GM21360 (cell line): ENCODE data around the gene NTN4.
"Not testable (repeated sequence)": the region's sequence is repeated elsewhere in the genome, so short reads cannot be mapped to it uniquely, and the experiment has no call there.

Experiments
- ATAC-seq: cut with Tn5 transposase; IDR thresholded peaks from one replicate; pipeline ENCODE4 v1.9.1; 2021; ENCODE audit warnings: mild to moderate bottlenecking, moderate library complexity; ENCODE audit not compliant: unreplicated experiment

NTN4 gene

GRCh38 chr12:95715177-95715576 lies 75.4 kb downstream of the NTN4 start:
- ATAC-seq = no peak

DNA sequence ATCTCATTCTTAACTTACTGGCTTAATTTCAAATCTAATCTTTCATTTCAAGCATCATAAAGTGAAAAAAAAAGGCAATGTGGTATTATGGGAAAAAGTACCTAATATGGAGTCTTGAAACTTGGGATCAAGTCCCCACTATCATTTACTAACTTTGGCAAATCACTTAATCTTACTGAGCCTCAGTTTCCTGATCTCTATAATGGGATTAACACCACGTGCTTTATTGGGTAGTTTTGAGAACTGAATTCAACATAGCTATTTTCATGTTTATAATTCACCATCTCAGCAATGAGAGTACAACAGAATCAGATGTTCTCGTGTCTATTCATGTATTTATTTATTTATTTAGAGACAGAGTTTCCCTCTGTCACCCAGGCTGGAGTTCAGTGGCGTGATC lies 78.3 kb downstream of the NTN4 start:
- ATAC-seq = no peak

DNA sequence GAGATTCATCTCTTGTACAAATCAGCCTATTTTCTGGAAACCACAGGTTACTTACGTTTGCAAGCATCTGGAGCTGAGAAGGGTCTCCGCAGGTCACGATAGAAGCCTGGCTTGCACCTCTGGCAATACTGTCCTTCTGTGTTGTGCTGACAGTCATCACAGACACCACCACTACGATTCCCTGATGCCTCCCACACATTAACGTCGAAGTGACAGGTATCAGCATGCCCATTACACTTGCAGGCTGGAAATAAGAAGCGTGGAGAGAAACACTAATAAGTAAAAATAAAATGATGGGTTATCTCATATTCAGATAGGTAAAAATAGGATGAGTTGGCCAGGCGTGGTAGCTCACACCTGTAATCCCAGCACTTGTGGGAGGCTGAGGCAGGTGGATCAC lies 80.2 kb downstream of the NTN4 start:
- ATAC-seq = no peak

DNA sequence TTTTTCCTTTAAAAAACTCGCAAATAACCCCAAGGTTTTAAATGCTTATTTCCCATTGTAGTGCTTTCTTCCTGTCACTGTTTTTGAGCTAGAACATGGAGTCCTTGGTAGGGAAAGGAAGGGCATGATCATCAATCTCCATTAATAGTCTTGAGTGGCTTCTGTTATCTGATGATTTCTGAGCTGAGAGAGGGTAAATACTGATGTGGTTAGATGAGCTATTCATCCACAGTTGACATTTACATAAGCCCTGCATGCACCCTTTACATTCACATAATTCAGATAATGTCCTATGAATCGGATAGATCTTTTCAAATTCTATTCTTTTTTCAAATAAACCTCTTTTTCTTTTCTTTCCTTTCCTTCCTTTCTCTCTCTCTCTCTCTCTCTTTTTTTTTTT lies 81.4 kb downstream of the NTN4 start:
- ATAC-seq = no peak

DNA sequence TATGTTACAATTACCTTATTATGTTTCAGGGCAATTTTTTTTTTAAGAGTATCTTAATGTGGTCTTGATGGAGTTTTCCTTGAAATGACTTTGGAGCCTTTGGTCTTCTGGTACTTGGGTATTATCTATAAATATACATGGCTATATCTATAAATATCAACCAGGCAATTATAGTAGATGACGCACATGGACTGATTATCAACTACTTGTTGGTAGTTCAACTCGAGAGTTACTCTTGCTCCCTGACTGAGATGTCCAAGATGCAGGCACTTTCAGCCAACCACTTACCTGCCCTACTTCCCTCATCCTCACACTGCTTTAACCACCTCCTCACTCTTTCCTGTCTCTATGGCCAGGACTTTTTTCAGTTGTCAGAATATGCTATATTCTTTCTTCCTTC lies 85.4 kb downstream of the NTN4 start:
- ATAC-seq = no peak

GRCh38 chr12:95703986-95704385 lies 86.6 kb downstream of the NTN4 start:
- no peak for ATAC-seq

DNA sequence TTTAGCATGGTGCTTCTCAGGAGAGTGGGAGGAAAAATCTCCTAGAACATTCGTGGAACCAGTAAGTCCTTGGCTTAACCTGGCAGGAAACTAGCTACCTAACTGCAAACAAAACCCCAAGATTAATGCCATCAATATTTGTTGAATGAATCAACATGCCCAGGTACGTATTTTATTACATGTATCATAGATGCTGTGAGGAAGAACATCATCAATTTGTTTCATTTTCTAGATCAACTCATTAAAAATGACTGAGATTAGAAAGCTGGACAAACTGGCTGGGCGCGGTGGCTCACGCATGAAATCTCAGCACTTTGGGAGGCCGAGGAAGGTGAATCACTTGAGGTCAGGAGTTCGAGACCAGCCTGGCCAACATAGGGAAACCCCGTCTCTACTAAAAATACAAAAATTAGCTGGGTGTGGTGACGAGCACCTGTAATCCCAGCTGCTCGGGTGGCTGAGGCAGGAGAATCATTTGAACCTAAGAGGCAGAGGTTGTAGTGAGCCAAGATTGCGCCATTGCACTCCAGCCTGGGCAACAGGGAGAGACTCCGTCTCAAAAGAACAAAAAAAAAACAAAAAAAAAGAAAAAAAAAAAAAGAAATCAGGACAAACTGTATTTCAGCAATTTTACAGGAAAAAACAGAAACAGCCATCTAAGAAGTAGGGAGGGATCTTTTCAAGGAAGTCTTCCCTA lies 88.7 kb downstream of the NTN4 start:
- ATAC-seq = no peak

DNA sequence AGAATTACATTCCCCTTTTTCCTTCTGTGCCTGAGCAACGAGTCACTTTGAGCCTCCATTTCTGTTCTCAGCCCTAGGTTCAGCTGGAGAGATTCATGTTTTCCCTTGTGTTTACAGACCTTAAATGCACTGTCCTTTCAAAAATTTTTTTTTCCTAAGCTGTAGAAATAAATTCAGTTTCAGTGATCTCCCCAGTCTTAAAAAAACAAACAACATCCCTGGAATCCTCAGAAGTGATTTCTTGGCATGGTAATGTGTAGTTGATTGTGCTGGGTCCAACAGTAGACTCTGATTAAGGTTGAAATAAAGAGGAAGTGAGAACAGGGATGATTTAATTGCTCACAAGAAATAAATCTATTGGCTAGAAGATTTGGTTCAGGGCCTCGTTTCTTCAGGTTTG lies 89.3 kb downstream of the NTN4 start:
- ATAC-seq = no peak

- ATAC-seq = peak; percentile 94
These were observed 90.2 kb downstream of the NTN4 start for GRCh38 chr12:95700316-95700785.

DNA sequence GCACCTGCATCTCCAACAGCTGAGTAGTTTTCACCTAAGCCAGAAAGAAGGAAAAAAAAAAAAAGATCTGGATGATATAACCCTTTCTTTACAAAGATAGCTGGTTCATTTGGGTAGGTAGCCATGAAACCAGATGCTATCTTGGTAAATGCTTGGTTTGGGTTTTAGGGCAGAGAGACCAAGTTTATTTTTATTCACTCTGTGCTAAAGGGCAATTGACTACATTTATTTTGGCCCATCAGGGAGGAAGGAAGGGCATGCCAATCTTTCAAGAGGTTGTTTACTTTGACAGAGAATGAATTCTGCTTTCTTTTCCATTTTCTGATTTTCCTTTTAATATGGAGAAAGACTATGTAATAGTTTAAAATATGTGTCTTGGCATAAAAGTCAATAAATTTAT lies 91.0 kb downstream of the NTN4 start:
- ATAC-seq = no peak

DNA sequence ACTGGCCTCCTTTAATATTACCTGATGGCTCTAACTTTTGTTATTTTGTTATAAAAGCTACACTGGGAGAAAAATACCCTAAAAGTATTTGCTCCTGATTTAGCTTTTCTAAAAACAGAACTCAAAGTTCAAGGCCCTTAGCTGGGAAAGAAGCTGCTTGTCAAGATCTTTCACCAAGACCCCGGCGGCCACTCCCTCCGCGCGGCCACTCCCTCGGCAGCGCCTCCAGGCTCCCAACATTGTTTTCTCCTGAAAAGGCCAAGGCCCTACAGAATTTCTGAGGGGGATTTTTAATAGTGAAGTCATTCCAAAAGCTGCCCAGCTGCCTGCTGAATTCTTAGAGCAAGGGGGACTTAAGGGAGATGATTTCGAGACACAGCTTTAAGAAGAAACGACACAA lies 96.4 kb downstream of the NTN4 start:
- ATAC-seq = no peak

DNA sequence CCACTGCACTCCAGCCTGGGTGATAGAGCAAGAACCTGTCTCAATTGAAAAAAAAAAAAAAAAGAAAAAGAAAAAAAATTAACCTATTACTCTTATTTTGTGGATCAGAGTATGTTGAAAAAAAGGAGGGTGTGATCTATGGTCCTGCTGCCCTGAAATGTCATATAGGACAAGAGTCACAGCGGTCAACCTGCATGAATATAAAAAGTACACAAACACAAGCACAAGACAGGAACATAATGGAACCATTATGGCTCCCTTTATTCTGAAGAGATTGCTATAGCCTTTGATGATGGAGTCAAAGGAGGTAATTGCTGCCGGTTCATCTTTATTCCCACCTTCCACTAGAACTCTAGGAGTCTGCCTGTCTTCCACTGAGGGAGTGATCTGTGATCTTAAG lies 96.9 kb downstream of the NTN4 start:
- no peak for ATAC-seq

GRCh38 chr12:95690861-95691635 lies 99.5 kb downstream of the NTN4 start:
- no peak for ATAC-seq

- no peak for ATAC-seq
These were observed 102.6 kb downstream of the NTN4 start for GRCh38 chr12:95687937-95688336.

GRCh38 chr12:95683418-95683817 lies 107.1 kb downstream of the NTN4 start:
- ATAC-seq = no peak

DNA sequence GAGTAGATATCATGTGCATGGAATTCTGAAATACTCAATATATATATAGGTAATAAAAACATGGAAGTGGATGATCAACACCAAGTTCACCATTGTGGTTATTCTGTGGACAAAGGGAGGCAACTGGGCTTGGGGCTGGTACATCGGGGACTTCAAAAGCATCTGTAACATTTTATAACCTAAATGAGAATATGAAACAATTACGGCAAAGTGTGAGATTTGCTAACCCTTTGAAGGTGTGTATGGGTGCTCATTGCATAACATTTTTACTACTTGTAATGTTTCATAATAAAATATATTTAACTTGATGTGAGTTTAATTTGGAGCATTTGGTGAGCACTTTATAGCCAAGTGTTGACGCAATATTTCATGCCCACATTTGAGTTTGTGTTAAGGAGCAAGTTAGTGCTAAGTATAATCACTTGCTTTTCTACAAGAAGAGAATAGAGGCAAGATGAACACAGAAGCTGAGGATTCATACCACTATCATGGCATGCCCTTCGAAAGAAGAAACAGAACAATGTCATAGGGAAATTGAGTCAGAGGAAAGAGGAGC lies 109.3 kb downstream of the NTN4 start:
- no peak for ATAC-seq

- no peak for ATAC-seq
These were observed 111.9 kb downstream of the NTN4 start for GRCh38 chr12:95678684-95679083.

DNA sequence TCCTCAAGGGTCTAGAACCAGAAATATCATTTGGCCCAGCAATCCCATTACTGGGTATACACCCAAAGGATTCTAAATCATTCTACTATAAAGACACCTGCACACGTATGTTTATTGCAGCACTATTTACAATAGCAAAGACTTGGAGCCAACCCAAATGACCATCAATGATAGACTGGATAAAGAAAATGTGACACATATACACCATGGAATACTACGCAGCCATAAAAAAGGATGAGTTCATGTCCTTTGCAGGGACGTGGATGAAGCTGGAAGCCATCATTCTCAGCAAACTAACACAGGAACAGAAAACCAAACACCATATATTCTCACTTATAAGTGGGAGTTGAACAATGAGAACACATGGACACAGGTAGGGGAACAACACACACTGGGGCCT lies 112.8 kb downstream of the NTN4 start:
- ATAC-seq = not testable (repeated sequence)

DNA sequence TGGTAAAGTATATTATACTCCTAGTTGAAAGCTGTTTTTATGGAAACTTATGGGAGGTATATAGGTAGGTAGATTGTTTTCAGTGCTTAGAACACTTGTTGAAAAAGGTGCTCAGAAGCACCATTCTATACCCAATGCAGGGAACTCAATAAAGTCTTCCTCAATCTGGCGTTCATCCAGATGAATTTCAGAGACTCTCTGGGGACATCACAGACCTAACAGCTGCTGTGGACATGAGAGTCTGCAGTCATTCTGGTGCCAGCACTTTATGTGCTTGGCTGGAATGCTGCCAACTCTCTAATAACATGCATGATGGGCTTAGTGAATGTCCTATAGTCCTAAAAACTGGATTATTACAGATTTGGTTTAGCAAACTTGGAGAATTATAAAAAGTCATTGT lies 115.9 kb downstream of the NTN4 start:
- no peak for ATAC-seq

GRCh38 chr12:95674163-95674562 lies 116.4 kb downstream of the NTN4 start:
- no peak for ATAC-seq

- no peak for ATAC-seq
These were observed 117.0 kb downstream of the NTN4 start for GRCh38 chr12:95673576-95673975.

GRCh38 chr12:95672166-95672565 lies 118.4 kb downstream of the NTN4 start:
- ATAC-seq = no peak
